Endothelial cell of umbilical vein (primary cell): Measurements from ENCODE around the gene GADD45GIP1. TPM values are rescaled to one million over a fixed set of nuclear protein-coding genes. Genes with fewer than 3 reads are reported as not detected.

Experiments used
- BruUV-seq: library from RNA; stranded (reverse); fragments of 400-500 nt; replicated peaks from 2 replicates; lab custom pipeline; 2021; lab: Mats Ljungman, UMichigan
- CTCF ChIA-PET: fragments of 300-600, 350-600 bp; sonication (Branson Sonifier 250); formaldehyde crosslinking; loops from one replicate; lab custom pipeline; 2021; ENCODE audit warnings: antibody characterized with exemption, inconsistent platforms; lab: Charles Lee
- POLR2A ChIA-PET: fragments of 300-600, 350-600 bp; sonication (Branson Sonifier 250); formaldehyde crosslinking; loops from one replicate; lab custom pipeline; 2021; ENCODE audit warnings: antibody characterized with exemption, inconsistent platforms; lab: Charles Lee
- DNase-seq: peaks from one replicate; pipeline ENCODE4 v3.0.0-alpha.2; 2011; ENCODE audit warnings: low read depth, low spot score
- FAIRE-seq: peaks from 2 replicates; lab custom pipeline; 2011; peaks lifted over from hg19 to GRCh38; lab: Jason Lieb, UNC
- H2AFZ ChIP-seq: 2 replicates; pipeline ENCODE4 v1.6.0; 2012; ENCODE audit warnings: low read depth, low read length, control low read depth, inconsistent platforms
- H3K27ac ChIP-seq: 2 replicates; pipeline ENCODE4 v1.5.1; 2011; ENCODE audit warnings: low read depth, mild to moderate bottlenecking, control low read depth, low read length, moderate library complexity; ENCODE audit not compliant: insufficient read depth
- H3K27me3 ChIP-seq, 2 experiments: 2 replicates each; pipeline versions ENCODE4 v1.6.0 to v1.6.1; 2011; ENCODE audit warnings: low read length in 2 of 2, mixed read lengths in 1 of 2; ENCODE audit not compliant: control insufficient read depth in 2 of 2, insufficient read depth in 2 of 2
- H3K36me3 ChIP-seq, 2 experiments: 2 replicates in 1 of 2; 3 replicates in 1 of 2; pipeline ENCODE4 v1.5.1; 2011; ENCODE audit warnings: low read length in 2 of 2, mild to moderate bottlenecking in 1 of 2, moderate library complexity in 1 of 2; ENCODE audit not compliant: control insufficient read depth in 2 of 2, insufficient read depth in 2 of 2; ENCODE audit errors: extremely low read depth in 1 of 2
- H3K4me1 ChIP-seq: 3 replicates; pipeline ENCODE4 v1.5.1; 2011; ENCODE audit warnings: mild to moderate bottlenecking, low read length; ENCODE audit not compliant: control insufficient read depth, insufficient read depth; ENCODE audit errors: extremely low read depth
- H3K4me2 ChIP-seq: 2 replicates; pipeline ENCODE4 v1.6.1; 2011; ENCODE audit warnings: low read length, control low read depth, mixed read lengths; ENCODE audit not compliant: insufficient read depth
- H3K4me3 ChIP-seq, 3 experiments: fragments of 200-600 bp in 1 of 3; sonication (generic), shearing (Covaris generic) in 1 of 3; replicated peaks in 1 of 3; 2 replicates each; pipeline ENCODE4 v1.5.1; 2011 to 2016; ENCODE audit warnings: control low read depth in 3 of 3, low read length in 3 of 3, mild to moderate bottlenecking in 2 of 3, inconsistent platforms in 1 of 3, low read depth in 1 of 3, moderate library complexity in 1 of 3; ENCODE audit not compliant: insufficient read depth in 1 of 3
- H3K79me2 ChIP-seq: 2 replicates; pipeline ENCODE4 v1.6.0; 2012; ENCODE audit warnings: low read length, inconsistent platforms; ENCODE audit not compliant: control insufficient read depth, insufficient read depth
- H3K9ac ChIP-seq: replicated peaks from 2 replicates; pipeline ENCODE3; 2011; ENCODE audit warnings: low read length, control low read depth; ENCODE audit not compliant: insufficient read depth; ENCODE audit errors: extremely low read depth
- H3K9me1 ChIP-seq: replicated peaks from 3 replicates; pipeline ENCODE4 v1.6.0; 2011; ENCODE audit warnings: mild to moderate bottlenecking, low read length; ENCODE audit not compliant: control insufficient read depth, insufficient read depth; ENCODE audit errors: extremely low read depth
- H3K9me3 ChIP-seq: replicated peaks from 2 replicates; pipeline ENCODE4 v1.5.1; 2012; ENCODE audit warnings: low read length, inconsistent platforms; ENCODE audit not compliant: control insufficient read depth, insufficient read depth
- H4K20me1 ChIP-seq: replicated peaks from 2 replicates; pipeline ENCODE3; 2011; ENCODE audit warnings: mild to moderate bottlenecking, low read length; ENCODE audit not compliant: control insufficient read depth, insufficient read depth; ENCODE audit errors: extremely low read depth
- CTCF ChIP-seq, 2 donors: IDR thresholded peaks; 1 replicate in 1 of 2; 2 replicates in 1 of 2; pipeline ENCODE4 v1.5.1; 2011; ENCODE audit warnings: low read length in 2 of 2, mild to moderate bottlenecking in 2 of 2, moderate library complexity in 2 of 2, control low read depth in 1 of 2, inconsistent platforms in 1 of 2, low read depth in 1 of 2; ENCODE audit not compliant: insufficient read depth in 1 of 2; ENCODE audit errors: extremely low read depth in 1 of 2
- EZH2 ChIP-seq: IDR thresholded peaks from 2 replicates; pipeline ENCODE4 v1.6.1; 2012; ENCODE audit warnings: borderline replicate concordance, low read depth, mild to moderate bottlenecking, moderate library complexity, low read length, inconsistent platforms; ENCODE audit not compliant: severe bottlenecking
- FOS ChIP-seq: IDR thresholded peaks from 2 replicates; pipeline ENCODE4 v1.6.1; 2011; ENCODE audit warnings: mild to moderate bottlenecking, low read length, moderate library complexity, borderline replicate concordance; ENCODE audit not compliant: insufficient read depth
- GATA2 ChIP-seq: IDR thresholded peaks from 2 replicates; pipeline ENCODE4 v1.7.0; 2011; ENCODE audit warnings: low read depth, mild to moderate bottlenecking, moderate library complexity, mixed read lengths, low read length; ENCODE audit not compliant: insufficient read length, insufficient read depth
- JUN ChIP-seq: IDR thresholded peaks from 2 replicates; pipeline ENCODE4 v1.6.1; 2011; ENCODE audit warnings: borderline replicate concordance, low read depth; ENCODE audit not compliant: insufficient read length, insufficient read depth
- MAX ChIP-seq: IDR thresholded peaks from 2 replicates; pipeline ENCODE4 v1.6.1; 2011; ENCODE audit not compliant: insufficient read depth, insufficient read length
- MYC ChIP-seq: IDR thresholded peaks from one replicate; pipeline ENCODE4 v1.6.1; 2011; ENCODE audit warnings: mild to moderate bottlenecking, low read depth, low read length
- POLR2A ChIP-seq: IDR thresholded peaks from 2 replicates; pipeline ENCODE4 v1.6.1; 2012; ENCODE audit warnings: low read depth, mild to moderate bottlenecking, control low read depth, low read length
- POLR2AphosphoS5 ChIP-seq: IDR thresholded peaks from 2 replicates; pipeline ENCODE4 v1.6.1; 2012; ENCODE audit warnings: low read depth, mild to moderate bottlenecking, control low read depth, low read length, moderate library complexity; ENCODE audit not compliant: insufficient read depth
- dilution Hi-C: fragments of 300-500 bp; cut with MboI; formaldehyde crosslinking; loops from one replicate; pipeline ENCODE4 v1.15.0; 2019; ENCODE audit warnings: low sequenced_read_pairs; ENCODE audit not compliant: extremely low pct_ligation_motif_present
- intact Hi-C: fragments of 100-400 bp; cut with micrococcal nuclease; formaldehyde crosslinking; loops from one replicate; pipeline ENCODE4 v1.10.0; 2022
- polyA plus RNA-seq, 4 experiments: library from polyadenylated mRNA; depleted of rRNA in 3 of 4; stranded (reverse) in 3 of 4; unstranded in 1 of 4; fragments of >200 nt; gene quantifications; 2 replicates each; pipeline versions ENCODE4 v1.2.1 to v1.2.3, GENCODE V29; 2011 to 2012; ENCODE audit warnings: missing spikeins in 1 of 4
- total RNA-seq: library from RNA; stranded (reverse); gene quantifications from 2 replicates; pipeline ENCODE4 v1.2.3, GENCODE V29; 2021

GADD45GIP1 gene
- total and polyA plus RNA-seq, 2 donors (not counting 3 experiments of a cell fraction or from before 2014, with no cell fraction given) = 32.8 to 38.3 TPM

- TF ChIP-seq CTCF (IDR thresholded peaks at IDR 0.05; ENCODE audit: extremely low read depth in 1 of 2, insufficient read depth in 1 of 2, low read depth in 1 of 2, low read length in 2 of 2) (no peak), POLR2AphosphoS5 (no peak), JUN (no peak), MYC (no peak), GATA2 (no peak), FOS (no peak), POLR2A (no peak), EZH2 (no peak), MAX (no peak)
- POLR2A ChIA-PET = no interaction called here
- CTCF ChIA-PET = no interaction called here
- Histone ChIP-seq H3K79me2 (peaks cover 42% of the 10 kb centered on the region), H3K9me1 (no peaks in the 10 kb centered on the region), H4K20me1 (no peaks in the 10 kb centered on the region), H3K4me1 (peaks cover 25% of the 10 kb centered on the region), H3K9ac (peak overlapping the region; percentile 95), H3K27me3 (no peaks in the 10 kb centered on the region), H3K4me3 (peak overlapping the region in 2 of 3 experiments; percentile 93 to 98), H3K27ac (no peak overlapping the region), H2AFZ (no peak overlapping the region), H3K36me3 (peaks cover 23 to 43% of the 10 kb centered on the region in 2 experiments), H3K9me3 (no peaks in the 10 kb centered on the region), H3K4me2 (peak overlapping the region; percentile 64)
- BruUV-seq = no TSS peak
- dilution Hi-C loops (no loop called here), intact Hi-C loops (no loop called here)
- DNase-seq (no peak), FAIRE-seq (no peak)
Measured at GRCh38 chr19:12940897-12941296, 16.1 kb downstream of the GADD45GIP1 start.
